ENCODE data around the gene TSSK3.

- no peak for TF ChIP-seq CTCF (conservative IDR thresholded peaks at IDR 0.05; ENCODE audit: low read depth, low read length)
- no peak for TF ChIP-seq EZH2phosphoT487 (IDR thresholded peaks at IDR 0.05; ENCODE audit: borderline replicate concordance, low read length)
These were observed 17.7 kb downstream of the TSSK3 start for GRCh38 chr1:32380057-32380456.
